HG03139 (cell line): ENCODE results near the gene TEAD4.
"Not testable (repeated sequence)": the region's sequence is repeated elsewhere in the genome, so short reads cannot be mapped to it uniquely, and the experiment has no call there.

Experiments used
- ATAC-seq: cut with Tn5 transposase; IDR thresholded peaks from one replicate; pipeline ENCODE4 v1.9.1; 2021; ENCODE audit not compliant: unreplicated experiment

TEAD4 gene

DNA sequence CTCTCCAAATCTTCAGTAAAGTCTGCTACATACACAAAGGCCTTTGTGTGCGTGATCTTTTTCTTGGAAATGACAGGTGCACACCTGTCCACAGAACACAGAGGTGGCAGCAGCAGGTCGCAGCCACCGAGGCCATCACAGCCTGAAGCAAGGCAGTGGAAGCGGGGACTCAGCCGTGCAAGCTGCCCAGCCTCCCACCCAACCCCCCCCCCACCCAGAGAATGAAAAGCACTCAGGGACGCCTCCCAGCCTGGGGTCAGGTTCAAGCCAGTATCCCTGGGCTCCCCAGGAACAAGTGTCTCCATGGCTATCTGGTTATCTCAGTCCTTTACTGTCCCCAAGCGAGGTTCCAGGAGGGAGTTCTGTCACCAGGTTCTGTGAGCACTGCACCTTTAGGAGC, 86.8 kb downstream of the TEAD4 start:
- no peak for ATAC-seq

DNA sequence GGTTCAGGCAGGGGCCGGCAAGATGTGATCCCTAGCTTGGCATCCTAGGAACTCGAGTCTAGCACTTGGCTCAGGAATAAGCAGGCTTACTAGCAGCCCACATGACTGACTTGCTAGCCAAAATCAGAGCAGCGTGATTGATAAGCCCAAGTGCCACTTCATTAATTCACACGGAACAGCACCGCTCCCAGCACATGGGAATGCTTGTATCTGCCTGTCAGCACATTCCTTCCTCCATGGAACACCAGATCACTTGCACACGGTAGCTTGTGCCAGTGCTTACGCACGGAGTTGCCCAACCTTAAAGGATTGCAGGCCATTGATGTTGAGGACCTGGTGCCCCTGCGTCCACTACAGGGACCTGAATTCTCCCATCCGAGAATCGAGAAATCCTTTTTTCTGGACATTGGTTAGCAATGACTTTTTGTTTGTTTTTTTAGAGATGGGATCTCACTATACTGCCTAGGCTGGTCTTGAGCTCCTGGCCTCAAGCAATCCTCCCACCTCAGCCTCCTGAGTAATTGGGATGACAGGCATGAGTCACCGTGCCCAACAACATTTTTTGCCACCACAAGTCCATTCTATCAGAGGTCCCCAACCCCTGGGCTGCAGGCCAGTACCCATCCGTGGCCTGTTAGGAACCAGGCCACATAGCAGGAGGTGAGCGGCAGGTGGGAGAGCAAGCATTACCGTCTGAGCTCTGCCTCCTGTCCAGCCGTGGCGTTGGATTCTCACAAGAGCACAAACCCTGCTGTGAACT, 87.4 kb downstream of the TEAD4 start:
- no peak for ATAC-seq

DNA sequence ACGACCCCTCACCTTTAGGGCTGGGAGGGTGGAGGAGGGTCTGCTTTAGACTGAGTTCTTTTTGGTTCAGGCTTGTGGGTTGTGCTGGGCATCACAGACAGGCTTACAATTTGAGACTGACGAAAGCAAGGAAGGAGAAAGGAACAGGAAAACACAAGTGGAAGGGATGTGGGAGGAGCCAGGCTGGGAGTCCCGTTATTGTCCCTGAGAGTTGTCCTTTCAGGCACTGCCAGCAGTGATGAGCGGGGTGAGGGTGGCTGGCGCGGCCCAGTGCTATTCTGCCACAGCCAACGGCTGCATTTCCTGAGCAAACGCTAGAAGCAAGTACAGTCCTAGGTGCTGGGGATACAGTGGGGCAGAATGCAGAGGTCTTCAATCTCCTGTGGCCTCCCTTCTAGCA, 88.8 kb downstream of the TEAD4 start:
- no peak for ATAC-seq

DNA sequence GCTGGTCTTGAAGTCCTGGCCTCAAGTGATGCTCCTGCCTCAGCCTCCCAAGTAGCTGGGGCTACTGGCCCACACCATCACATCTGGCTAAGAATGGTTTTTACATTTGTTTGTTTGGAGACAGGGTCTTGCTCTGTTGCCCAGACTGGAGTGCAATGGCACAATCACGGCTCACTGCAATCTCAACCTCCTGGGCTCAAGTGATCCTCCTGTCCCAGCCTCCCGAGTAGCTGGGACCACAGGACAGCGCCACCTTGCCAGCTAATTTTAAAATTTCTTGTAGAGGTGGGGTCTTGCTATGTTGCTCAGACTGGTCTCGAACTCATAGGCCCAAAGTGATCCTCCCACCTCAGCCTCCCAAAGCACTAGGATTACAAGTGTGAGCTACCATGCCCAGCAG, 89.3 kb downstream of the TEAD4 start:
- no peak for ATAC-seq

DNA sequence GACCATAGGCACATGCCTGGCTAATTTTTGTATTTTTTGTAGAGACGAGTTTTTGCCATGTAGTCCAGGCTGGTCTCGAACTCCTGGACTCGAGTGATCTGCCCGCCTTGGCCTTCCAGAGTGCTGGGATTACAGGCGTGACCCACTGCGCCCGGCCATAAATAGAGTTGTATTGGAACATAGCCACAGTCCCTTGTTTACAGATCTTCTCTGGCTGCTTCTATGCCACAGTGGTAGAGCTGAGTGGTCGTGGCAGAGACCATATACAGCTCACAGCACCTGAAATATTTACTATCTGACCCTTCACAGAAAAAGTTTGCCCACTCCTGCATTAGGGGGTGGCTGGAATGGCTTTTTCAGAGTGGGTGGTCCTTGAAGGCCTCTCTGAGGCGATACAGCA, 90.0 kb downstream of the TEAD4 start:
- no peak for ATAC-seq

DNA sequence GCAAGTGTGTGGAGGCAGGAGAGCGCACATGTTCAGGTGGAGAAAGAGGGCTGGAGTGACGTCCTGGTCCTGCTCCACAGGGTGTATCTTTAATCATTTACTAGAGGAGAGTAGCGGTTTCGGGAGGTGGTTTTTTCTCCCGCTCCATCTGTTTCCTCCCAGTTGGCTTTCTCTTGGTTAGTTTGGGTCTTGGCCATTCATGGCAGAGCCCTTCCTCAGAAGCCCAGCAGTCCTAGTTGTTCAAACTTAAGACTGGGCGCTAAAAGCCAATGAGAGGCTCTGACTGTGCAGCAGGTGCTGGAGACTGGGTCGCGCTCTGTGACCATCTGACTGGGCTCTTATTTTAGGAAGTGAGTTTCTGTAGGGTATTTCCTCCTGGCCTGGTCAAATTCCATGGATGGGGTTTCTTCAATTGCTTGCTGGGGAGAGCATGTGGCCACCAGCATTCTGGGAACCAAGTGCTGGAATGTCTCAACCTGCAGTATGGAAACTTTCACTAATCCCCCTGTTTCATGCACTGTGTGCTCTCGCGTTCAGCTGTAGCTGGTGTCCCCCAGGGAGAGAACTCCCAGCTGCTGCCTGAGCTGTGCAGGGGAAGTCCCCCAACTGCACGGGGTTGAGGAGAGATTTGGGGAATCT, 90.5 kb downstream of the TEAD4 start:
- no peak for ATAC-seq

DNA sequence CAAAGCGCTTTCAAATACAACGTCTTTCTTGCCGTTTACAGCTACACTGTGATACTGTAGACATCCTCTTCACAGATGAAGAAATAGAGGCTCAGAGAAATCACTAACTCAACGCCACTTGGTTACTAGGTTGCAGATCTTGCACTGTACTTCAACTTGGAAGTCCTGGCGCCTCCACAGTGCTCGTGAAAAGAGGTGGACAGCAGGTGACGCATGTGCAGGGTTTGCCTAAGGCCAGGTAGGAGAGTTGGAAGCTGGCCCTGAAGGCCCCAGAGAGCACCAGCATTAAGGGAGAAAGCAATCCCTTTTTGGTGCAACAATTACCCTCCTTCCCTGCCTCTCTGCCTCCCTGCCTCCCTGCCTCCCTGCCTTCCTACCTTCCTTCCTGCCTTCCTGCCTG, 95.2 kb downstream of the TEAD4 start:
- ATAC-seq = no peak

DNA sequence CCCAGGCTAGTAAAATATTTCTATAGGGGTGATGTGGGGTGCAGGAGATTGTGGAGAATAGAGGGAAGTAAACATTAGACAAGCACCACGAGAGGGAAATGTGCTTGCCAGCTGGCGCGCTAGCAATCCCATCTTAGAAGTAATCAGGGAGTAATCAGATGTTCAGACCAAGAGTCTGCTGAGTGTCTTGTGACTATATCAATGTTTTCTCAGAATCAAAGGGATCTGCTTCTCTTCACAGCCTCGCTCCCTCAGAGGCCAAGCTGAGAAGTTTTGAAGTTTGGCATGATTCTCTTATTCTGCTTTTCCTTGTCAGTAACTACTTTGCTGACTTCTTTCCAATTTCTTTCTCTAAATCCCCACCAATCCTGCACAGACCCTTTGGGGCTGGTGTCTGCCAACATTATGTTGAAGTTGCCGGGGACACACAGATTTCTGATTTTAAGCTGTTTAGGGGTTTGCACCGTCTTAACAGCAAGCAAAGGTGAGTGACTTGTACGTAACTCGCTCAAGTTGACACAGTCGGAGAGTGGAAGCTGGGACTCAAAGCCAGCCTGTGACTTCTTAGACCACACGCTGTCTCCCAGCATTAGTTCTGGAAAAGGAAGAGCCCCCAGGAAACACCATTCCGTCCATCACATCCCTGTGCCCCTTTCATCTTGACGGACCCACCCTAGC, 96.0 kb downstream of the TEAD4 start:
- ATAC-seq = no peak

DNA sequence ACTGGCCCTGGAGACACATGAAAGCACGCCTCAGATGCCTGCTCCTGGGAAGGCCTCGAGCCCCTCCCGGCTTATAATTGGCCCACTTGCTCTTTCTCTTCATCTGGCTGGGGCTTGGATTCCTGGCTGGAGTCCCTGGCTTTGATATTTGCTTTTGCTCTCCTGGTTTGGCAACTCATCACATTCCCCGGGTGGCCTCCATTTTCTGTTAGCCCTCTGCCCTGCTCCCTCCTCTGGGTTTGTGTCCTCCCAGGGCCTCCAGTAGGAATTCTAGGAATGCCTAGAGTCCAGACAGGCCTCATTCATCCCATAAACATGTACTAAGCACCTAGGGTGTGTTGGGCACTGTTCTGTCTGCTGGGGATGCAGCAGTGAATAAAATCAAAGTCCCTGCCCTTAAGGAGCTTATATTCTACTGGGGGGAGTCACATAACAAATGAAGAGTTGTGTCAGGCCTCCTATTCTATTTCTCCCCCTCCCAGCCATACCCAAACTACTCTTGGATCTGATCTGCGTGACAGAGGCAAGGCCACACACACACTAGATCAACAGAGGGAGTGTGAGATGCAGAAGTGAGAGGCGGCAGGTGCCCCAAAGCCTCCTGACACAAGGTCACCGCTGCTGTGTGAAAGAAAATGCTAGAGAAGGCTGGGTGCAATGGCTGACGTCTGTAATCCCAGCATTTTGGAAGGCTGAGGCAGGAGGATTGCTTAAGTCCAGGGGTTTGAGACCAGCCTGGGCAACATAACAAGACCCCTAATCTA, 96.7 kb downstream of the TEAD4 start:
- ATAC-seq = no peak

DNA sequence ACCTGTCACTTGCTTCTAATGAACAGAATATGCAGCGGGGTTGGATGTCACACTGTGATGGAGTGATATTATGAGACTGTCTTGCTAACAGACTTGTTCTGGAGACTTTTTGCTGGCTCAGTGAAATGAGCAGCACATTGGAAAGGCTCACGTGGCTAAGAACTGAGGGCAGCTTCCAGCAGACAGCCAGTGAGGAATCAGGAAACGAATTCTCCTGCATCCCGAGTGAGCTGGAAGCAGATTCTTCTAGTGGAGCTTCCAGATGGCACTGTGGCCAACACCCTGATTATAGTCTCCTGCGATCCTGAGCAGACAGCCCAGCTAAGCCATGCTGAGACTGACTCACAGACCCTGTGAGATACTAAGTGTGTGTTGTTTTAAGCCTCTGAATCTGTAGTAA, 101.9 kb downstream of the TEAD4 start:
- ATAC-seq = no peak

DNA sequence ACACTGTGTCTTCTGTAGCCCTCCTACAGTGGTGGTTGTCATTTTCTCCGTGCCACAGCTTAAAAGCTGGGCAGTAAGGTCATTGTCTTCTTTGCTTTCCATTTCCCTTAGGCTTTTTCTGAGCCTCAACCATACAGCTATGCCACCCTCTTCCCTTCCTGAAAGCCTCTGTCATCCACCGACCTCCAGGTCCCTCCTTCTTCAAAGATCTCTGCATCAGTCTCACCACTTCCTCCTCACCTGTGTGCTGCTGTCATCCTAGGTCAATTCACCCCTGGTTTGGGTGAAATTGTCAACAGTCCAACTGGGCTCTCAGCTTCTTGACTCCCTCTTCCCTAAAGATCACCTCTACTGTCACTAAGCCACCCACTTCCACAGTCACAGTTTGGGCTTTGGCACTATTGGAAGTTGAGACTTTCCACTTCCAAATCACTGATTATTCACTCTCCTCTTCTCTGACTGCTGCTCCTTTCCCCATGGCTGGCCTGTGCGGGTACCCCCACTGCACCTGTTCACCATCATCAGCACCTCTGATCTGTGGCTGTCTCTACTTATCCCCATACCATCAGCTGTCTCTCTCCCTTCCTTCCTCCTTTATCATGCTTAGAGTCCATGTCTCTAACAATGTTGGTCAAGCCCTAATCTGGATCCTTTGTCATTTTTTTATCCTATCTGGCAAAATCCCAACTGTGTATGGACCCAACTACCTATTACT, 102.5 kb downstream of the TEAD4 start:
- ATAC-seq = no peak

DNA sequence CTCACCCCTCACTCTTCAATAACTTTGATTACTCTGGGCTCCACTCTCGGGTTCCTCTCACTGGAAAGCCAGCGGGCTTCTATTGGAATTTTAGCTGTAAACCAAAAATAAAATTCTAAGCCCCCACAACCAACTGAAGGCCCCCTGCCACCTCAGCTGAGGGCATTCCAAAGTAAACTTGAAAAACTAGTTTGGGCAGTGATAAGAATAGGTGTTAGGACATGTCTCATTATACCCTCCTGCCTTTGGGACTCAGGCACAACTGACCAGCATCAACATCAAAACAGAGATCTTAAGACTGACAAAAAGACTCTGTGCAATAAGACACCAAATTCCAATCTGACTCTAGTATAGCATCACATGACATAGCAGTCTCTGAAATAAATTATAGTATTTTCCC, 106.1 kb downstream of the TEAD4 start:
- ATAC-seq = no peak

DNA sequence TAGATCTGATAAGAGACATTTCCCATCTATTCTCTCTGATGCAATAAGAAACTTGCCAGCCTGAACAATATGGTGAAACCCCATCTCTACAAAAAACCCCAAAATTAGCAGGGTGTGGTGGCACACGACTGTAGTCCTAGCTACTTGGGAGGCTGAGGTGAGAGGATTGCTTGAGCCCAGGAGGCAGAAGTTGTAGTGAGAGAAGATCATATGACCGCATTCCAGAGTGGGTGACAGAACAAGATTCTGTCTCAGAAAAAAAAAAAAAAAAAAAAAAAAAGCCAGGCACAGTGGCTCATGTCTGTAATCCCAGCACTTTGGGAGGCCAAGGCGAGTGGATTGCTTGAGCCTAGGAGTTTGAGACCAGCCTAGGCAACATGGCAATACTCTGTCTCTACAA, 106.6 kb downstream of the TEAD4 start:
- not testable (repeated sequence) for ATAC-seq

DNA sequence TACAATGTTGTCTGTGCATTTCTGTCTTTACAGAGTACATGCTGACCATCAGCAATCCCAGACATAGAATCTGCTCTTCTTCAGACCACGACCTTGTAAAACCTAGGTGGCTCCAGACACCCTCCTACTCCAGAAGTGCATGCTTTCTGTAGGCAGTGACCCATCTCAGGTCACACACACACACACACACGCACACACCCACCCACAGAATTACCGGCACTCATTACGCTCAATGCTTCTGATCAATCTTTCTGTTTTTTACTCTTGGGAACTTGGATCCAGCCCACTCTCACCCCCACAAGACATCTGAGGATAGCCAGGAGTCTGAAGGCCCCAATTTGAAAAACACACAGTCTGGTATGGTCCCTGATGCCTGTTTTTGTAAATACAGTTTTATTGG, 110.5 kb downstream of the TEAD4 start:
- no peak for ATAC-seq

DNA sequence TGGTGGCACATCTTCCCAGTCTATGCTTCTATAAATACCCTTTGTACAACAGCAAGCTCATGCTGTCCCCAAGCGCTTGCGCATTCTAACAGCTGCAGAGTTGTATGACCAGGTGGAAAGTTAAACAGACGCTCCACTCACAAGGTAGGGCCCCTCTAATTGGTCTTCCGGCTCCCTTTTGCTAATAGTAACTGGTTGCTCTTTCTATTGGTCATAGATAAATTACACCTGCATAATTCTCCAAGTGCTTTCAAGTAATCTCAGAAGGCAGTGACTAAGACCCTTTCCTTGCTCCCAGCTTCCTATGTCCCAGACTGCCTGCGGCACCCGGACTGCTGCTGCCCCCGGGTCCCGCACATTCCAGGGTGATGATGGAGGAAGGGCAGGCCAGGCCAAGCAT, 111.9 kb downstream of the TEAD4 start:
- no peak for ATAC-seq

DNA sequence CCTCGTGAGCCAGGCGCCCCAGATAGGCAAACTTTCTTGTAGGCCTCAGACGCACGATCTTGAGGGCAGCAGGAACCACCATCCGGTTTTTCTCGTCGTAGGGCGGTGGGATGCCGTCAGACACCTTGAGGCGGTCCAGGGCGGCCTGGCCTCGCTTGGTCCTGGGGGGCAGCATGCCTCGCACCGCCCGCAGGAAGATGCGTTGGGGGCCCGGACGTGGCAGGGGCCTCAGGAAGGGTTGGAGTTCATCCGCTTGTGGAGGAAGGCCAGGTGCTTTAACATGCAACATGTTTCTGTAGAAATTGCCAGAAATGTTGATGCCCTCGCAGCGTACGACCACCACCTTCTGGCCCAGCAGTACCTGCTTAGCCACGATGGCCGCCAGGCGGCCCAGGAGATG, 112.5 kb downstream of the TEAD4 start:
- no peak for ATAC-seq

DNA sequence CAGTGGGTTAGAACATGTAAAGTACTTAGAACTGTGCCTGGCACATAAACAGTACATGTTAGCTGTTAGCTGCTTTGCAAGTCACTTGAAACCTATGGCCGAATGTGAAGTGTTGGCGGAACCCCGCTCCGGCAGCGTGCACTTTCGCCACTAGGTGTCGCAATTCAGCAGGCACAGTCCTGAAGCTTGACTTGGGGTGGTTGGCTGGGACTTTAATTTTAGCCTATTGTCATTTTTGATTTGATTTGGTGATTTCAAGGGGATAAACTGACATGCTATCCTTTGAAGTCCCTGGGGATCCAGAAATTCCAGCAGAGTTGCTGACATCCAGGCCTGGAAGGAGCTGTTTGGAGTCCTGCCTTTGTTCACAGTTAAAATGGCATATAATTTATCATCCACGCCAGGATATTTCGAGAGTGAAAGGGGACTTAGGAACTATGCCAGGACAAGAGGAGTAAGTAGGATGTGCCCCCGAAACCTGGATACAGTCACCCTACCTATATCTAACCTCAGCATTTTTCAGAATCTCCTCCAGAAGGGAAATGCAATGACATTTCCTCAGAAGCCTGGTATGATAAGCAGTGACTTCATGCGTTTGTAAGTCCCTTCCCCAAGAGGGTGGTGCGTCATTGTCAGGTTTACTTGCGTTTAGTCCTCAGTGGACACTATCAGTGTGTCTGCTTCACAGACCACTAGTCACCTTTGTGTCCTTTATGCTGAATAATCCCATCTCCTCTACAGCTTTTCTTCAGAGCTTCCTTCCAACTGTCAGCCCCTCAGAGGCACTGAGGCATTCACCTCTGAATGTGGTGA, 114.4 kb downstream of the TEAD4 start:
- ATAC-seq = no peak

DNA sequence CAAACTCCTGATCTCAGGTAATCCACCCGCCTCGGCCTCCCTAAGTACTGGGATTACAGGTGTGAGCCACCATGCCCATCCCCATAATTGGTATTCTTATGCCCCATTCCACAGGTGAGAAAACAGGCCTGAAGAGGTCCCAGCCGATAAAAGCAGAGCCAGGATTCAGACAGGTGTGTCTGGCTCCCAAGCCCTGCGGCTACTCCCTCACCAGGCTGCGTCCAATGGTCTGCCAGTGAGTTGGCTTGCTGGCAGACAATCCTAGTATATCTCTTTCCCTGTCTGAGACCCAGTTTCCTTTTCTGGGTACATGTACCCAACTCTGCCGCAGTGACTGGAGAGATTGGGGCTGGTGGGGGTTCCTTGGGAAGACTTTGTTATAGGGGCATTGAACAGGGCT, 116.1 kb downstream of the TEAD4 start:
- no peak for ATAC-seq

DNA sequence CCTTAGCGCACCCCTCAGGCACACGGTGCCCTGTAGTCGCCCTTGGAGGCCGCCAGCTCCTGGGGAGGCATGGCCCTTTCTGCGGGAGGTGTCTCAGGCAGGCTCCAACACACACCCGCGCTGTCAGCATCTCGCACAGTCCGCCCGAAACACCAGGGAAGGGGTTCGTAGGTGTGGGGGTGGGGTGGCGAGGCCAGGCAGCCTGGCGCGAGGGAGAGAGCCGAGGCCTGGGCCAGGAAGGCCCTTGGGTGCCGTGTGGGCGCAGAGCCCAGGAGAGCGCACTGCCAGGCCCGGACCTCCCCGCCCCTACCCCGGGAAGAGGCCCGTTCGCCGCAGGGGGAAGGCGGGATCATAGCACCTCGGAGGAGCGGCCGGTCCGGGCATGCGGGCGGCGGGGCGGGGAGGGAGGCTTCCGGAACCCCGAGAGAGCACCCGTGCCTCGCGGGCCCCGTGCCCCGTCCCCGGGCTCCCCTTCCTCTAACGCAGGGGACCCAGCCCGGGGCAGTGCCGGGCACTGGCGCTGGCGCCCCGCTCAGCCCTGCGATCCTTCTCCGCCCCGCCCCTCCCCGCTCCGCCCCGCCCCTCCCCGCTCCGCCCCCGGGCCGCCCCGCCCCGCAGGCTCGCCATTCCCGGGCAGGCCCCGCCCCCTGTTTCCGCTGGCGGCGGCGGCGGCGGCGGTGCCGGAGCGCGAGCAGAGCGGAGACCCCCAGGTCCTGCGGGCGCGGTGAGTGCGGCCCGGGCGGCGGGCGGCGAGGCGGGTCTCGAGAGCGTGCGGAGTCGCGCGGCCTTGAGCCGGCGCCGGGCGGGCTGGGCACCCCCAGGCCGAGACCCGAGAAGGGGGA, 117.8 kb downstream of the TEAD4 start, which contains the start of gene TSPAN9:
TSPAN9 (plus strand) TSS at position 650 of the 842 bp plus-strand sequence. CDS start 123,815 bp downstream, outside the sequence.
- ATAC-seq = no peak
